GM18498 (cell line): Measurements from ENCODE around the gene VPS26C.

ENCODE experiments used
- ATAC-seq: cut with Tn5 transposase; IDR thresholded peaks from one replicate; pipeline ENCODE4 v1.9.1; 2021; ENCODE audit warnings: mild to moderate bottlenecking, moderate library complexity; ENCODE audit not compliant: unreplicated experiment

Gene VPS26C

DNA sequence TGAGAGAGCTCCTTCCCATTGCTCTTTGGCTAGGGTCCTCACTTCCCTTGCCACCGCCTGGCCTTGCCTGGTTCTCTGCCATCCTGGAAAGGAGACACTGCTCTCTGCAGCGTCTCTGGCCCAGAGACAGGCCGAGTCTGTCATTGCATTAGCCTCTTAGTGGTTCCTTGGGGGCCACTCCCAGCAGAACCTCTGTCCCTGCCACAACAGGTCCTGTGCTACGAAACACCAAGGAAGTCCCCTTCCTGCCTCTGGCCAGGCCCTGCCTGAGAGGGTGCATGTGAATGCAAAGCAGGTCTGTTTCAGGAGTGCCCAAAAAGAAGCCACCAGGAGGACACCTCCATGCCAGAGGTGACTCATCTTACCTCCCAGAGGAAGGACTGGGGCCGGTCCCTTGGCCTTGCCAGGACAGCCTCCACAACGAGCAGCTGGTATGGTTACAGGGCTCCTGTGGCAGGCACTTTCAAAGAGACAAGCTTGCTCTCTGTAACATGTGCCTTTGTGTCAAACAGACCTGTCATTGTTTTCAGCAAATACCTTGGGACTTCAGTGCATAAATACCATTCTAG is 59.6 kb downstream of the VPS26C start:
- peak; percentile 59 for ATAC-seq

DNA sequence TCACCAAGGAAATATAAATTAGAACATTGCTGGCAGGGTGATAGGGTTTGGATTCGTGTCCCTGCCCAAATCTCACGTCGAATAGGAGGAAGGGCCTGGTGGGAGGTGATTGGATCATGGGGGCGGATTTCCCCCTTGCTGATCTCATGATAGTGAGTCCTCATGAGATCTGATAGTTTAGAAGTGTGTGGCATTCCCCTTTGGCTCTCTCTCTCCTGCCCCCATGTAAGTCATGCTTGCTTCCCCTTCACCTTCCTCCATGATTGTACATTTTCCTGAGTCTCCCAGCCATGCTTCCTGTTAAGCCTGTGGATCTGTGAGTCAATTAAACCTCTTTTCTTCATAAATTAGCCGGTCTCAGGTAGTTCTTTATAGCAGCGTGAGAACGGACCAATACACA is 60.6 kb downstream of the VPS26C start:
- no peak for ATAC-seq

DNA sequence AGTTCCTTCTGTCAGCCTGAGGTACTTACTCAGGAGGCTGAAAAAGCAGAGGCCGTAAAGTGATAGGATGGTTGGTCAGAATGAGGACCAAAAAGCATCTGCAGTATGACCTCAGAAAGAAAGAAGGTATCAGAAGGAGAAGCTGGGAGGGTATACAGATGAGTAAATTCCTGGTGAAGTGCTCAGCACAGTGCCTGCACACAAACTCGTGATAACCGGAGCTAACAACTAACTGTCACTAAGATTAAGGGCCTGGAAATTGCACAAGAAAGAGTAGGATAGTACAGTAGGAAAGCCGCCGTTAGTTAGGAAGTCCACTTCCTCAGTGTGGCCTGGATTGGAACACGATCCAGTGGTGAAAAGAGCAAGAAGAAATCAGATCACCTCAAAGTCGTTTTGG is 62.6 kb downstream of the VPS26C start:
- no peak for ATAC-seq

DNA sequence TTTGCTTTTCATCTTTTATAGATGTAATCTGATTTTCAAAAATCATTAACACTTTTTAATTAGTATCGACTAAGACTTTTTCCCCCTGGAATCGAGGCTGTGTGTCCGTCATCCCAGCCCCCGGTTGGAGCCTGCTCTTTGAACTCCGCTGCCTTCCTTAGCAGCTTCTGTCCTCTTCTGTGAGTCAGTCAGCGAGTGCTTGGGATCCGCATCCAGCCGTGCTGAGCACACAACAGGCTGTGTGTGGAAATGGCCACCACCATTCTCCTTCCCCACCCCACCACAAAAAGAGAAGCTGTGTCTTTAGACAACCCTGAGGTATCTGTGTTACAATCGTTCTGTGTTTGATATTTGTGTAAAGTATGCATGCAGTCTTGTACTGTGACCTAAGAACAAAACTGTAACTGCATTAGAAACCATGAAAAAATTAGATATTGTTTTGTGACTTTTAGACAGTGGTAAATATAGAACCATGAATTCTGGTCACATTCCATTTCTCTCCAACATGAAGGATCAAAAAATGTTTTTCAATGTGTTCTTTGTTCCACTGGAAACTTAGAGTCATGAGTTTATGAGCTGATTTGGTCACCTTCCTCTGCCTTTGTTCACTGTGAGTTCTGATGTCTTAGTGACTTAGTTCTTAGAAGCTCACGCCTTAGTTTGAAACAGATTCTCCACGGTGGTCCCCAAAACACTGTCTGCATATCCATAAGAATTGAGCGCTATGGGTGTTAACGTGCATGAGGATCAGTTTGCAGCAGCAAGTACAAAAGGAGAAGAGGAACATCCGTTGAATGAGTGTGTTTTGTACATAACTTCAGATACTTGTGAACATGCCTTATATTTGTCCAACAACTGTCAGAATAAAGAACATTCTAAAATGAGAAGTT is 64.7 kb downstream of the VPS26C start:
- no peak for ATAC-seq

DNA sequence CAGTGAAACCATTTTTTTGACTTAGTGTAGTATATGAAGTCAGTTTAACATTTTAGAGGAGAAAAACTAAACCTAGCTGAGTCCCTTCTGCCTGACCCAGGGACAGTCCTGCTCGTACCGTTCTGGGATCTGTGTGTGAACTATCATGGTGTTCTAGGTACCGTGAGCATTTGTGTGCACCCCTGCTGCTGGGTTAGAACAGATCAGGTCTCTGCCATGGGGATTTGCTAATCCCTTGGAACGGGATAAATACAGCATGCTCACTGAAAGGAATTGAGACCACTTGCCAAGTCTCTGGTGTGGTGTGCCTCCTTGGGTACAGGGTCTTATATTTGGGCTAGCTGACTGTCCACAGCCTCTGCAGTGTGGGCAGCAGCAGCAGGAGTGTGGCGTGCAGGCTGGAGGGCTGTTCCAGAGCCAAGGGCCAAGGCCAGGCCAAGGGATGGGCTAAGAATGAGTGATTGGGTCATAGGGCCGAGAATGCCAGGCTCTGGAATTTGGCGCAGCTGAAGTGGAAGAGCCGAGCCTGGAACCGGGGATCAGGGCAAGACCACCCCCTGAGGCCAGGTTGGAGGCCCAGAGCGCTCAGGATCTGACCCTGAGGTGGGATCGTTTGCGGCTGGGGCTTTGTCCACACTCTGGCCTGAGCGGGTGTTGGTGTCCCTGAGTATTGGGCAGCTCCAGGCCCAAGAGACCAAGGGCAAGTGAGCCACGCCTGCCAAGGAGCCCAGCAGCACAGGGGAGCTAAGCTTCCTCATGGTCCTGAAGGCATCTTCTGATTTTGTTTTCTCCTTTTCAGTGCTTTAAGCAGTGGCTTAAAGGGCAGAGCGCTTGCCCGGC is 66.3 kb downstream of the VPS26C start:
- ATAC-seq = no peak

DNA sequence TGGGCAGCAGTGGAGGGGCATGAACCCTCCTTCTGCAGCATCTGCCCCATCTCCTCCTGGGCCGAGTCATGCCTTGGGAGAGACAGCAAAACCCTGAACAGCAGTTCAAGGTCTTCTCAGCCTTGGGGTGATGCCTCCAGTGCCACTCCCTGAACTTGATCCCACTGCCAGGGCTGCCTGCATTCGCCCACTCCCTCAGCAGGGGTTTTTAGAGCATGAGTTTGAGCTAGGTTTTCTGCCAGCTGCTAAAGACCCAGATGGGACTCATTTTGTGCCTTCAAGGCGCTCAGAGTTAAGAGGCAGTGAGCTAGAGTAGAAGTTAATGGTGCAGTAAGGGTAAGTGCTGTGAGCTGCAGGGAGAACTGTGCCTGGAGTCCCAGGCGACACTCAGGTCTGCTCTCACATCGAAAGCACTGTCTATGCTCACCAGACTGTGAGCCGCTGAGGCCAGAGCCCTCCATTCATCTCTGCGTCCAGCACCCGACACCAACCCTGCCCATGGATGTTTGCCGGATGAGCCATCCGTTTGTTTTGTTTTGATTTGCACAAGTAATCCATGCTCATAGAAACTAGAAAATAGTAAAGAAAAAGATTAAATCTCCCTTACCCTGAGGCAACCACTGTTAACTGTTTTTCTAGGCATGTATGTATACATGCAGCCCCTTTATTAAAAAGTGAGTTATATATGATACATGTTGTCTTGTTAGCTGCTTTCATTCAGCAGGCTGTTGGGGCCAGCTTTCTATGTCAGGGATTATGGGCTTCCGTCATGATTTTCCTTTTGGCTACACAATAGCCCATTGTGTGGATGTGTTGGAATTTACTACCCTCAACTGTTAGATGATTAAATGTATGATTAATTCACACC is 67.8 kb downstream of the VPS26C start:
- ATAC-seq = no peak

DNA sequence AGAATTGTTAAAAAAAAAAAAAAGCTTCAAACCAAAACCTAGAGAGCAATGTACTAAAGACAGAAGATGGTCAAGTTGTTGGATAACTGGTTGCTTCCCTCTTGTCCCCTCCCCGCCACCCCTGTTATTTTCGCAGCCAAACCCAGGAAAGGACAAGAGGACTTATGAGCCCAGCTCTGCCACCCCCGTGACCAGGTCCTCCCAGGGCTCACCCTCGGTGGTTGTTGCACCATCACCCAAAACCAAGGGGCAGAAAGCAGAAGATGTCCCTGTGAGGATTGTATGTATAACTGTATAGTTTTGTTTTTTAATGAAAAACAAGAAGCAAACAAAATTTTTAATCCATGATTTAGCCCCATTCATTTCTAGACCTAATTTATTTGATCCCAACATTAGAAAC is 69.4 kb downstream of the VPS26C start:
- no peak for ATAC-seq

DNA sequence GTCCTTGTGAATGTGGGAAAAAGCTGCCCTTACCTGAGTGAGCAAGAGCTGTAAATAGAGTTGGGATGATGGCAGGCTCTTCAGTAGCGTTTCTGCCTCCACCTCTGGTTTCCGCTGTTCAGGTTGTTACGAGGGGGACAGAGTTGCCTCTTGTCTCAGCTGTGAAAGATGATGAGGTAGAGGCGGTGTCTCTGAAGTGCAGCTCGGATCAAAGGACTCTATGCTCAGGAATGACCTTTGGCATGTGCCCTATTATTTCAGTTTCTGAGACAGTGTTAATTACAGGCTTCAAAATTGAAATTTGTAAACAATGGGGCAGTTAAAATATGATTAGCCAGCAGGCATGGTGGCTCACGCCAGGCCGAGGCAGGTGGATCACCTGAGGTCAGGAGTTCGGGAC is 70.3 kb downstream of the VPS26C start:
- no peak for ATAC-seq

DNA sequence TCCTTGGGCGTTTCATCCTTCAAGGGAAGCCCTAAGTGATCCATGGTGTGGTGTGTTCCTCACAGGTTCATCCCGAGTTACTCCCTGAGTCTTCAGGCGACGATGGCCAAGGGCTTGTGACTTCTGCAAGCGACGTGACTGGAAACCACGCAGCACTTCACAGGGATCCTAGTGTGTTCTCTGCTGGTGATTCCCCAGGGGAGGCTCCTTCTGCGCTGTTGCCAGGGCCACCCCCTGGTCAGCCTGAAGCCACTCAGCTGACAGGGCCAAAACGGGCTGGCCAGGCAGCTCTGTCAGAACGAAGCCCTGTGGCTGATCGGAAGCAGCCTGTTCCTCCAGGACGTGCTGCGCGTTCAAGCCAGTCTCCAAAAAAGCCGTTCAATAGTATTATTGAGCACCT is 71.5 kb downstream of the VPS26C start:
- no peak for ATAC-seq

DNA sequence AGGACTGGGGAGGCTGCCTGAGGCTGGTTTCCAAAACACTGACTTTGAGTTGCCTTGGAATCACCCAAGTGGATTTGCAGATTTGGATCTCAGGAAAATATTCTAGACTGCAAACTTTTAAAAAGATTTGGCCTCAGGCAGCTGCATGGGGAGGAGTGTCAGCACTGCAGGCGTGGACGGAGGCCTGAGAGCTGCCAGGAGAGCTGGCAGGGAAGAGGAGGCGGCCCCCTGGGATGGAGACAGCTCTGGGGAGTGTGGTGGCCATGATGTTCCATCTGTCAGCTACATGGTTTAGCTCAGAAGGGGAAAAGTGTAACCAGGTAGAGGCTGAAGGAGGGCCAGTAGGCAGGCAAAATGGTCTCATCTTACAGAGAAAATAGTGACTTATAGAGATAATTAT is 72.1 kb downstream of the VPS26C start:
- ATAC-seq = no peak

DNA sequence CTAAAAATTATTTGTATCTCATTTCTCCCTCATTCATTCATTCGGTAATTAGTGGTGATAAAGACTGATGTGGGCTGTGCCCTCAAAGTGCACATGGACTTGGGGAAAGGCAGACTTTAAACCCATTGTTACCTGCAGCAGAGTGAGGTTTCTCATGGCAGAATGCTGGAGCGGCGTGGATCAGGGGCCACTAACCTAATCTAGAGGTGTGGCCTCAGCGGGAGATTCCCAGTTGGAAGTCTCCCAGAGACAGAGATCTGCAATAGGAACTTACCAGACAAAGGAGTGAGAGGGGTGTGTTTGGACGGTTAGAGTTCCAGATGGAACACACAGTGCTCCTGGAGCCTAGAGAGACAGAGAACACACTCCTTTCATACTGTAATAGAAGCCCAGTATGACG is 73.5 kb downstream of the VPS26C start:
- no peak for ATAC-seq

DNA sequence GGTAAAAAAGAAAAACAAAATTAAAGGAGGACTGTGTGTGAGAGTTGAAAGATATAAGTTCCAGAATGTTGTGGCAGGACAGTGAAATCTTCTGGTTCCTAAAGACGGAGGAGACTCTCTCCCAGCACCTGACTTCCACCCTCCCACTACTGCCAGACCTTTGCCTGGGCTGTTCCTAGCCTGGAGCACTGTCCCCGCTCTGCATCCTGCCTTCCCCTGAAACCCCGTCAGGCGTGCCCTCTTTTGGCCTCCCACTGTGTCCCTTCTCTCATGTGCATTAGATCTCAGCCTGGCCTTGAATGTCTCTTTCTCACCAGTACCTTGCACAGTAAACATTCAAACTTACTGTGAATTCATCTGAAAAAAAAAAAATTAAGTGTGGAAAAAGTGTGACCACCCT is 74.1 kb downstream of the VPS26C start:
- no peak for ATAC-seq

DNA sequence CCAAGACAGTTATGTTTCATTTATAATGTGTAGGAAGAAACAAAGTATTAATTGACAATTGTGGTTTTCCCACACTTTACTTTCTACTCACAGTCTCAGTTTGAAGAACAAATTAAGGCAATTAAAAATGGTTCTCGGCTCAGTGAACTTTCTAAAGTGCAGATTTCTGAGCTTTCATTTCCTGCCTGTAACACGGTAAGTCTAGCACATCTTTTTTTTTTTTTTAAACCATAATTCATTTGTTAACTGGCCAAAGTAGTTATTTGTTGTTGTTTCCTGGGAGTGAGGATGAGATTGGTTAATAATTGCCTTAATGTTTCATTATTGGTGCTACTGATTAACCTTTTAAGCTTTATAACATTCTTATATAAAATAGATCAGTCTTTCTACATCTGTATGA is 75.1 kb downstream of the VPS26C start:
- no peak for ATAC-seq

DNA sequence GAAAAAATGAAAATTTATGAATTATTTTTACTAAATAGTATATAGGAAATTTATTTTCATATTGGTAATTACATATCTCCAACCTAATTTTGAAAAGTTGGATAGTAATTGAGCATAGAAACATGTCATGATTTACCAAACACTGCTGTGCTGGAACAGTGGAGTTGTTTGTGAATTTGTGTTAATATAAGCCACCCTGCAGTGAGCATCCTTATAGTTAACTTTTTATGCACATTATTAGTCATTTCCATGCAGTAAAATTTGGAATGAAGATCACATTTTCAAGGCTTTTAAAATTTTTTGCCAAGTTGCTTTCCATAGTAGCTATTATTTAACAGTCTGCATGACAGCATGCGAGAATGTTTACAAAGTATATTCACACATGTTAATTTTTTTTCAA is 78.3 kb downstream of the VPS26C start:
- no peak for ATAC-seq

DNA sequence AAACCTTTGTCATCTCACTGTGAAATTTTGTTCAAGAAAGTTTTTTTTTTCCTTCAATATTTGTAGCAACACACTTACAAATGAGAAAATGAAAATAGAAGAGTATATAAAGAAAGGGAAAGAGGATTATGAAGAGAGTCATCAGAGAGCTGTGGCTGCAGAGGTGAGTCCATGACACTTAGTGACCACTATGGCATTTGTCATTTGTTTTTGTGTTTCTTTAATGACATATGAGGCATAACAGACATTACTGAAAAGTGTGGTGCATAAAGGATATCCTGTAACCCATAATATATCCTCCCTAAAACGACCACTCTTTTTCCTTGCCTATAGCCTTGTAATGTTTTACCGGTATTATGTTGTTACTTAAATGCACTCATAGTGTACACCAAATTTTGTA is 80.2 kb downstream of the VPS26C start:
- no peak for ATAC-seq

DNA sequence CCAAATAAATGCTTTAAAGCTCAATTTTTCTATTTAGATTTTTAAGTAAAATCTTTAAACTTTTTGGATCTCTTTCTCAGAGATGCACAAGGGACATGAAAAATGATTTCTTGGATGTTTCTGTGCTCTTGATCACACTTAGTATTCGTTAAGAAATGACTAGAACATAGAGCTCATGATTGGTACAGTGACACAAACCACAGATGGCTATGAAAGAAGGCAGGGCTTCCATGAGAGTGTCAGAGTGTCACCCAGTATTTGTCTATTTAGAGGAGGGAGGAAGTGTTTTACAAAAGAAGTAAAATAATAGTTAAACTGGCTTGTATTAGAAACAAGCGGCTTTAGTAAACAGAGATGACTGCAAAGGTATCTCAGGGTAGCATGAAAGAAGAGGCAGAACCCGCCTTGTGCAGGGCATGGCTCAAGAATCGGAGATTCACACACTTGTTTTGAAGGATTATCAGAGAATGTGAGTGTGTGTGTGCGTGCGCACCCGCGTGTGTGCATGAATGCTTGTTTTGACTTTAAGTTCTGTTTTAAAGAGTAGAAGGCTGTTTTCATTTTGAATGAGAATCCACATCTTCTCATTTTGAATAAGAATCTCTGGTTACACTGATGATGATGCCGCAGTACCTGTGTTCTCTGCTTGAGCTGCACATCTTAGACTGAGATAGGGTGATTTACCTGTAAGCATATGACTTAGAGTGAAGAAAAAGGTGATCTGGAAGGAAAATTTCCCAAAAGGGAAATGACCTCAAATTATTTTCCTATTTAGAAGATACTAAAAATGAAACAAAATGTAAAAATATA is 82.1 kb downstream of the VPS26C start:
- ATAC-seq = no peak

DNA sequence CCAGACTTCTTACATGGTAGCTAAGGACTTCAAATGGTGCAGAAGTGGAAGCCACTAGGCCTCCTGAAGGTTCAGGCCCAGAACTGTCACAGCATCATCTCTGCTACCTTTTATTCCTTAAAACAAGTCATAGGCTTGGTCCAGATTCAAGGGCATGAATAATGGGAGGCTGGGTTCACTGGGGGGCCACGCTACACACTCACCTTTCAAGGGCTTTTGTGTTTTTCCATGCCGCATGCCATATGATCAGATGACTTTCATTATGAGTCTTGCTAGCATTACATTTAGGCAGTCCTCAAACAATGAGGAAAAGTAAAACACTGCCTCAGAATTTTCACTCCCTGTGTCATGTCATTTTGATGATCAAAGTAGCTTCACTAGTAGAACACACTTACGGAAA is 83.4 kb downstream of the VPS26C start:
- no peak for ATAC-seq

DNA sequence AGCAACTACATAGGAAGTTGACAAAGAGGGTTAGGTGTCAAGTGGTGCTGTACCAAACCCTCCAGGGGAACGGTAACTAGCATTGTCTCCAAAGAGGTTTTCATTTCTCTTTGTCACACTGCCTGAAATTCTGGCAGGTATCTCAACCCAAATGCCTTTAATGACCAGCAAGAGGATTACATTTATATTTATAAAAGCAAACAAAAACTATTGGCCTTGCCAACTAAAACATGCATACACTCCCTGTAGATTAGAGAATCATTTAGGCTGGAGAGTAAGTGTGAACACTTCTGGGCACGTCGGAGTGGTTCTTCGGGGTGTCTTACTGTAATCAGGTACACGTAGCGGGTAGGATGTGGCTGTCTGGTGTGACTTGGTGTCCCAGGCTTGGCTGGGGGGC is 84.9 kb downstream of the VPS26C start:
- no peak for ATAC-seq

DNA sequence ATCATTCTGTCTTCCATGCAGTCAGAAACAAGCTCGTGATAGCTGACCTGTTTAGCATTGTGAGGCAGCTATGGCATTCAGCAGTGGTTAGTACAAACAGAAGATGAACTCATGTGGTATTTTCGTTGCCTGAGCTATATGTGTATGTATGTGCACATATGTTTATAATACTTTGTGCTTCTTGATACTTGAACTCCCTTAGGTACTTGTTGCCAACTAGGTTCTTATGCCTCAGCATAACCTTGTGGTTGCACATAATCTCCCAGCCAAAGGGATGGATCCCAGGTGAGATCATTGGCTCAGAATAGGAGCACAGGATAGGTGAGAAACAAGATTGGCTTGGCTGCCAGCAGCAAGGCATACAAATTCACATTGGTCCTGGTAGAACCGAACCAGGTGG is 86.1 kb downstream of the VPS26C start:
- ATAC-seq = no peak

DNA sequence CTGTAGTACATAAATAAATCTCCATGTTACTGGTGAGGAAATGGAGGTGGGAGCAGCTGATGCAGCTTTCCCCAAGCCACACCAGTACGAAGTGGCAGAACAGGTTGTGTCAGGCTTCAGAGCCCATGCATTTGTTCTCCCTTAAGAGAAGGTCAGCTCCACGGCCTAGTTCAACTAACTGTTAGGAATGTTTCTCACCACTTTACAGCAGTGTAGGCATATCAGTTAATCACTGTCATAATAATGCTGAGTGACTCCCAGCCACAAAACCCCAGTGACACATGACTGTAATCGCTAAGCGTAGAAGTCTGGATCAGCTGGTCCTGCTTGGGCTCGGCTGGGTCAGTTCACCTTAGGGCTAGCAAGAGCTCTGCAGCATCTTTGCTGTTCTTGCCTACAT is 90.4 kb downstream of the VPS26C start:
- ATAC-seq = no peak
